Stimulated activated CD8-positive, alpha-beta memory T cell treated with anti-CD3 and anti-CD28 coated beads, Interleukin-4, amount 100 ng/mL, for 24 hours (primary cell): Measurements from ENCODE around the gene TBL1XR1.
"Not testable (repeated sequence)": the region's sequence is repeated elsewhere in the genome, so short reads cannot be mapped to it uniquely, and the experiment has no call there.

Experiments
- DNase-seq: peaks from one replicate; pipeline ENCODE4 v3.0.0-alpha.2; 2020; ENCODE audit warnings: low read depth

The TBL1XR1 gene

GRCh38 chr3:177141471-177141870 lies 55.8 kb downstream of the TBL1XR1 start:
- no peak for DNase-seq

DNA sequence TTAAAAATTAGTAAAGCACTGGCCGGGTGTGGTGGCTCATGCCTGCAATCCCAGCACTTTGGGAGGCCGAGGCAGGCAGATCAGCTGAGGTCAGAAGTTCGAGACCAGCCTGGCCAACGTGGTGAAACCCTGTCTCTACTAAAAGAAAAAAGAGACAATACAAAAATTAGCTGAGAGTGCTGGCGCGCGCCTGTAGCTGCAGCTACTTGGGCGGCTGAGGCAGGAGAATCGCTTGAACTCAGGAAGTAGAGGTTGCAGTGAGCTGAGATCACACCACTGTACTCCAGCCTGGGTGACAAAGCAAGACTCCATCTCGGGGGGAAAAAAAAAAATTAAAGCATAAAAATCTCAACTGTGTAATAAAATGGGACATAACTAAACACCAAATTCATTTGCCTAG lies 58.1 kb downstream of the TBL1XR1 start:
- not testable (repeated sequence) for DNase-seq

DNA sequence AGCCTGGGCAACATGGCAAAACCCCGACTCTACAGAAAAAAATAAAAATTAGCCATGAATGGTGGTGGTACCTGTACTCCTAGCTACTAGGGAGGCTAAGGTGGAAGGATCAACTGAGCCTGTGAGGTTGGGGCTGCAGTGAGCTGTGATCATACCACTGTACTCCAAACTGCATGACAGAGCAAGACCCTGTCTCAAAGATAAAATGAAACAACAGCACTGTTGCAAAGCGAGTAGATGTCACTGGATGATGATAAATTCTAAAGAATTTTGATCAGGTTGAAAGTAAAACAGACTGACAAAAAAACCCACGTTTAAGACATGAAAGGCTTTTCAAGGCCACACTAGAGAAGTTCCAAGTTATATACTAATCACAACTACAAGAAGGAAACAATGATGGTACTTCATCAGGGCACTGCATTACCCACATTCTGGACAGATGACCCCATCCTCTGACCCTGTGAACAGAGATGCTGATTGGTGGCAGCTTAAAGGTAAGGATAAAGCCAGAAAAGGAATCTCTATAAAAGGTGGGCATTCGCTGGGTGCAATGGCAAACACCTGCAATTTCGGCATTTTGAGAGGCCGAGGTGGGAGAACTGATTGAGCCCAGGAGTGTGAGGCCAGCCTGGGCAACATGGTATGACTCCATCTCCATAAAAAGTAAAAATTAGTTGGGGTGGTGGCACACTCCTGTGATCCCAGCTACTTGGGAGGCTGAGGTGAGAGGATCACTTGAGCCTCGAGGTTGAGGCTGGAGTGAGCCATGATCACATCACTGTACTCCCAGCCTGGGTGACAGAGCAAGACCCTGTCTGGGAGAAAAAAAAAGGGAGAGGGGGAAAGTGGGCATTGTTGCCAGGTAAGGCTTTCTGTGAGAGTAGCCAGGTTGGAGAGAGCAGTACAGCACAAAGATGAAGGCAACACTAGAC lies 59.2 kb downstream of the TBL1XR1 start:
- no peak for DNase-seq

DNA sequence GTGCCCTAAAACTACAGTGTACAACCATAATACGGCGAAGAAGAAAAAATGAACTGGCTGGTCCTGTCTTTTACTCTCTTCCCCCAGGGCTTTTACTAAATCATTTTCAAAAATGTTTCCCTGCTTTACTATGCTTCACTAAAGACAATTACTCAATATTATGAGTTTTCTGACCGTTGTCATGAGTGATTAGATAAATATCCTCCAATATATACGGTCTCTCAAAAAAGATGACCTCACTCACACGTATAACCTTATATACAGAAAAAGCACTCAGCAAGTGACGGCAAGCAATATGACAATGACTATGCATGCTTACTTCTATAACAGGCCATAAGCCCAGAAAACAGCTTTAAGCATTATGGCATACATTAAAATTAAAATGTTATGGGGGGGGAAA lies 60.5 kb downstream of the TBL1XR1 start:
- no peak for DNase-seq

DNA sequence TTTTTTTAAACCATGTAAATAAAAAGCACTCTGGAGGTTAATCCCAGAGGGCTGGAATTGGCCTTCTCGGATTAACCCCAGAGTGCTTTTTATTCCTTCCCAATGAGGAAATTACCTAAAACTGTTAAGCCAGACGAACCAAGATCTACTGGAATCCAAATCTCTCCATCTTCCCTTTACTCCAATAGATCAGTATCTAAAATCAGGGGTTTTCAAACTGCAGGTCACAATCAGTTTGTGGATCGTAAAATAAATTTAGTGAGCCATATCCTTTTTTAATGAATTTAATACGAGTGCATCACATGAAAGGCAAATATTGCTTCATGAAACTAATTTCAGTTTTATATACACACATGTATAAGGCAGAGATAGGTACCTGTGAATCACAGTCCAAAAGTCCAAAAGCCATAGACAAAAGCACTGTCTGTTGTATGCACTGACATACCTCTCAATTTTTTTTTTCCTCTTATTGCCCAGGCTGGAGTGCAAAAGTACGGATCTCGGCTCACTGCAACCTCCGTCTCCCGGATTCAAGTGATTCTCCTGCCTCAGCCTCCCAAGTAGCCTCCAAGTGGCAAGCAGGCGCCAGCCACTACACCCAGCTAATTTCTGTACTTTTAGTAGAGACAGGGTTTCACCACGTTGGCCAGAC lies 61.3 kb downstream of the TBL1XR1 start:
- DNase-seq, result no peak

DNA sequence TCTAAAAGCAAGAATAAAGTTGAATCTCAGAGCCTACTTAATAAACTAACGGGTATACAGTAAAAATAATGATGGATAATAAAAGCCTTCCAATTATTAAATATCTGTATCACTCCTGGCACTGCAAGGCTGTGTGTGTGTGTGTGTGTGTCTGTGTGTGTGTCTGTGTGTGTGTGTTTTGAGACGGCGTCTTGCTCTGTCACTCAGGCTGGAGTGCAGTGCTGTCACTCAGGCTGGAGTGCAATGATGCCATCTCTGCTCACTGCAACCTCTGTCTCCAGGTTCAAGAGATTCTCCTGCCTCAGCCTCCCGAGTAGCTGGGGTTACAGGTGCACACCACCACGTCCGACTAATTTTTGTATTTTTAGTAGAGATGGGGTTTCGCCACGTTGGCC lies 62.5 kb downstream of the TBL1XR1 start:
- no peak for DNase-seq

GRCh38 chr3:177133860-177134815 lies 63.1 kb downstream of the TBL1XR1 start:
- no peak for DNase-seq

GRCh38 chr3:177131927-177132636 lies 65.2 kb downstream of the TBL1XR1 start:
- DNase-seq, result no peak

DNA sequence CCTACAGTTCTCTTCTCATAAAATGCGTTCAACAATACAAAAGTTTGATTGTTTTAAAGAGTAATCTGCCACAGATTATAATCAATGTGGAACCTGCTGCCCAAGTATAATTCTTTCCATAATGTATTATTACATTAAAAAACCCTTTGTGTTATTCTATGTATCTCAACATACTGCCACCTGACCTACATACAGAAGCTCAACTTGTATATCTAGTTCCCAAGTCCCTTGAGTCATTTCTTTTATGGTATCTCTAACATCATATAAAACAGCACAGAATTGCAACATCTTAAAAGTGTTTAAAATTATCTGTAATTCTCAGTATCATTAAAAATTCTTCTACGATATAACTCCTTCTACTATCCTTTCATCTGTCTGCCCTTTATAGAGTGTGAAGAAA lies 70.3 kb downstream of the TBL1XR1 start:
- DNase-seq, result no peak

GRCh38 chr3:177126015-177126773 lies 71.1 kb downstream of the TBL1XR1 start:
- DNase-seq, result no peak

- DNase-seq, result no peak
These were observed 72.4 kb downstream of the TBL1XR1 start for GRCh38 chr3:177124882-177125281.

GRCh38 chr3:177123822-177124221 lies 73.5 kb downstream of the TBL1XR1 start:
- DNase-seq, result no peak

- DNase-seq, result no peak
These were observed 75.0 kb downstream of the TBL1XR1 start for GRCh38 chr3:177122183-177122856.

GRCh38 chr3:177119829-177120228 lies 77.5 kb downstream of the TBL1XR1 start:
- DNase-seq, result no peak

- DNase-seq, result no peak
These were observed 83.0 kb downstream of the TBL1XR1 start for GRCh38 chr3:177114253-177114652.

DNA sequence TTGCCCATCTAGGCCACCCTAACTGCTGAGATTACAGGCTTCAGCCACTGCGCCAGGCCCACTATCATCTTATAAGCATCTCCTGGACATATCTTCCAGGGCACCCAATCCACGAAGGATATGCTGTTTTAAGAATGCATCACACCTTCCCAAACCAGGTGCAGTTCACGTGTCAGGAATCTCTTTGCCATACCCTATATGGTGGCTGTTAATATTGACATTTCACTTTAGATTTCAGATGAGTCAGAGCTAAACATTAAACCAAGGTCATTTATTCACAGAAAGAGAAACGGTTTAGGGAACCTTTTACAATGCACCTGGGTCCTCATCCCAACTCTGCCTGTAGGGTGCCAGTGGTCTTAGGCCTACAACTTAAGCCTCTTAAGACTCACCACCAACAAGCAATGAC lies 85.7 kb downstream of the TBL1XR1 start:
- DNase-seq, result no peak

- no peak for DNase-seq
These were observed 86.4 kb downstream of the TBL1XR1 start for GRCh38 chr3:177110895-177111294.

- DNase-seq, result no peak
These were observed 86.9 kb downstream of the TBL1XR1 start for GRCh38 chr3:177110386-177110785.

DNA sequence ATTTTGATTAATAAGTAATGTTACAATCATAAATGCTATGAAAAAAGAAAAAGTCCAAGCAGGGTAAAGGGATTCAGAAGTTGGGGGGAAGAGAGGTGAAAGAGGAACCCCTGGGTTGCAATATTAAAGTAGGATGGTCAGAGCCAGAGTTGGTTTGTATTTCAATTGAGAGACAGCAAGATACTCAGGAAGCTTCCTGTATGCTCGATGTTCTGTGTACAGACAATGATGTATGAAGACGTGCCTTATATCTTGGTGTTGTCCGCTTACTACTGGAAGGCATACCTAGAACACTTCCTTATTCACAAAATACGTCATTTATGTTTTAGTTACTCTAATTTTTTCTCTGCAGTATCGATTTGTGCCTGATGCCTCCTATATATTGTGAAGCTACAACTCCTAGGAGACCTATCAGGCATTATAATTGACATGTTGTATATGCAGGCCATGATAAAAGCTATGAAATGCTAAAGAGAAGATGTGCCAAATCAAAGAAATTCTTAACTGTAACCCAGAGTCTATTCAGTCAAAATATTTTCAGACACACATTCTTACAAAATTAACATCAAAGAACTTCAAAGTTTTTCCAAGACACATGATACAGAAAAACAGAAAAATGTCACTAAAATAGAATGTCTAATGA lies 87.5 kb downstream of the TBL1XR1 start:
- no peak for DNase-seq

- DNase-seq, result no peak
These were observed 88.6 kb downstream of the TBL1XR1 start for GRCh38 chr3:177108648-177109047.
